Renal cortex interstitium (tissue), 11 donors: ENCODE results near the gene DSTN. TPM values are rescaled to one million over a fixed set of nuclear protein-coding genes. Genes with fewer than 3 reads are reported as not detected.
"Not testable (repeated sequence)": the region's sequence is repeated elsewhere in the genome, so short reads cannot be mapped to it uniquely, and the experiment has no call there.

Experiments
- DNase-seq, 11 donors: peaks; one replicate each; pipeline ENCODE4 v3.0.0-alpha.2; 2013; ENCODE audit warnings: low read depth in 9 of 11, low spot score in 4 of 11; ENCODE audit errors: extremely low read depth in 1 of 11
- polyA plus RNA-seq, 3 donors: library from polyadenylated mRNA; unstranded; fragments of 120-200 nt; gene quantifications; one replicate each; pipeline ENCODE4 v1.2.1, GENCODE V29; 2013; ENCODE audit not compliant: insufficient read length in 3 of 3

Gene DSTN
- polyA plus RNA-seq, 3 donors: 349 to 388 (median 373) TPM

- DNase-seq: no peak
Observed at GRCh38 chr20:17652411-17652810, 82.5 kb downstream of the DSTN start.

GRCh38 chr20:17653835-17654648 is 84.2 kb downstream of the DSTN start:
- DNase-seq: no peak

GRCh38 chr20:17654649-17655285 is 84.9 kb downstream of the DSTN start:
- peak in 2 of 11 donors; percentile 50 to 60 for DNase-seq

GRCh38 chr20:17655286-17655651 is 85.4 kb downstream of the DSTN start:
- DNase-seq: no peak

- DNase-seq: no peak
Observed at GRCh38 chr20:17655865-17656479, 86.1 kb downstream of the DSTN start.

GRCh38 chr20:17657079-17657825 is 87.4 kb downstream of the DSTN start:
- DNase-seq: no peak

- no peak for DNase-seq
Observed at GRCh38 chr20:17657898-17658647, 88.2 kb downstream of the DSTN start.

- DNase-seq: no peak
Observed at GRCh38 chr20:17658648-17658993, 88.7 kb downstream of the DSTN start.

- not testable (repeated sequence) for DNase-seq
Observed at GRCh38 chr20:17659344-17659743, 89.5 kb downstream of the DSTN start.

Other genes with a start within 250 kb of the DSTN start
- 1 to 10 TPM; 3.3 to 4.4 (median 3.3) TPM for gene BFSP1, start 38.7 kb upstream of the DSTN start, polyA plus RNA-seq
- gene RRBP1, start 112.2 kb downstream of the DSTN start, polyA plus RNA-seq: 100 to 1,000 TPM; 109 to 149 (median 118) TPM
- gene BANF2, start 129.9 kb downstream of the DSTN start, polyA plus RNA-seq: not detected